ENCODE measurements around the gene FMO5.
A peak's percentile ranks its signal among the peaks of the same experiment; 100 is the strongest.
"Not testable (repeated sequence)": the region's sequence is repeated elsewhere in the genome, so short reads cannot be mapped to it uniquely, and the experiment has no call there.

Gene FMO5

DNA sequence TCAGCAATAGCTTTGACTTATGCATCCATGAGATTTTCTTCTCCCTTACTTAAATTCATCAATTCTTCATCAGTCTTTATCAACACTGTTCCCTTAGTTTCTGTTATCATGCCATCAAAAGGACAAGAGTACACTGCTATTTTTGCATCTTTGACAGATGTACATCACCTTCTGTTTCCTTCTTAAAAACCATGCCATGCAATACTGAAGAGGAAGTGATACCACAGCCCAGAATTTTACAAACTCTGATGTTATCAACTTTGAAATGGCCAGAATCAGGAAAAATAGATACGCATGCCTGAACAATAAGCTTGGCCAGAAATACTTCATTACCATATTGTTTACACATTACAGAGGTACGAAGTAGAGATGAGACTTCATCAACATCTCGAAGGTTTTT is 21.1 kb downstream of the FMO5 start:
- DNase-seq = peak in 1 of 2 experiments; percentile 9

GRCh38 chr1:147202576-147202975 is 22.6 kb downstream of the FMO5 start:
- no peak for DNase-seq

DNA sequence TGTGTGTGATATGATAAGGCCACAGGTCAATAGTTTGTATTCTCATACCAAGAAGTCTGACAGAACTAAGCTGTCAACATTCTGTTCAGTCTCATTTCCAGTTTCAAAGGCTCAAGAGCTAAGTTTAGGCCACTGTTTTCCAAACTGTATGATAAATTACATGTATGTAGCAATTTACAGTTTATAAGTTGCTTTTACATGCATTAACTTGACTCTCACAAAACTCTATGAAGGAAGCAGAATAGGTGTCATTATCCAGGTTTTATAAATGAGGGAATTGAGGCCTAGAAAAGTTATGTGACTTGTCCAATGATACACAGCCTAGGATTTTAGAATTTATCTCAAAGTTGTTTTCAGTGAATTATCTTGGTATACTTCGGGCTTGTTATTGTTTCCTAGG is 23.4 kb downstream of the FMO5 start:
- DNase-seq = no peak

- DNase-seq = no peak
Measured at GRCh38 chr1:147201276-147201675, 23.9 kb downstream of the FMO5 start.

- not testable (repeated sequence) for DNase-seq
Measured at GRCh38 chr1:147197324-147197723, 27.8 kb downstream of the FMO5 start.

GRCh38 chr1:147189514-147189913 is 35.6 kb downstream of the FMO5 start:
- no peak for DNase-seq

- no peak for DNase-seq
Measured at GRCh38 chr1:147185432-147185831, 39.7 kb downstream of the FMO5 start.

GRCh38 chr1:147177611-147178380 is 47.3 kb downstream of the FMO5 start:
- no peak for DNase-seq

DNA sequence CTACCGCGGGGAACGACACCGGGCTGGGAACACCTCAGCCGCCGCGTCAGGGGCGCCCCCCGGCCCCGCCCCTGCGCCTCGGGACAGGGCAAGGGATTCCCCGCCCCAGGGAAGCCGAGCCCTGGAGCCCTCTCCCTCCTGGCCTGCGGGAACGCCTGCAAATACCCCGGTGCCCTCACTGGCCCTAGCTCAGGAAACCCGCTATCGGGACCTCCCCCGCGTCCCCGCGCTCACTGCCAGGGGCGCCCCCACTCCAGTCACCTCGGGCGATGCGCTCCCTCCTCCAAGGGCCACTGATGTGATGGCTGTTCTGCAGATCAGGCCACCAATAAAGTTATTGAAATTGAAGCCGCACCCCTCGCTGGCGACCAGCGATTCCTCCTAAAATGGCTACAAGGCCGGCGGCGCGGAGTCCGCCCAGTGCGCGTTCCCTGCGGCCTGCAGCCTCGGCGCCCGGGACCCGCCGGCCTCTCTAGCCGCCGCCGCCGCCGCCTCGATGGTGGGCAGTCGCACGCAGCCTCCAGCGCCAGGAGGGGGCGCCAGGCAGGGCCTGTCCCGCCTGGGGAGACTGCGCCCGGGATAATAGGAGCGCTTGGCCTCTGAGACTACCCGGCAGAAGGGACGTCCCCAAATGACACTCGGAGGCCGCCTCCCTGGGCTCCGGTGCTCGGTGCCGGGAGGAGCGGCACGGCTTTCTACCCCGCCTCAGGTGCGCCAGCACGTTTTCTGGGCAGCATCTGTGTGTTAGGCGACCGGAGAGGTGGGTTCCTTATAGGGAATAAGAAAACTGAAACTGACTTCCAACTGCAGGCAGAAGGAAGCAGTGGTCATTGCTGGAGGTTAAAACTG is 52.7 kb downstream of the FMO5 start, which contains the start of gene PRKAB2:
PRKAB2 (minus strand) TSS at position 303 of the 849 bp plus-strand sequence. CDS start 326 bp downstream, outside the sequence.
- peak; percentile 86 to 88 for DNase-seq

DNA sequence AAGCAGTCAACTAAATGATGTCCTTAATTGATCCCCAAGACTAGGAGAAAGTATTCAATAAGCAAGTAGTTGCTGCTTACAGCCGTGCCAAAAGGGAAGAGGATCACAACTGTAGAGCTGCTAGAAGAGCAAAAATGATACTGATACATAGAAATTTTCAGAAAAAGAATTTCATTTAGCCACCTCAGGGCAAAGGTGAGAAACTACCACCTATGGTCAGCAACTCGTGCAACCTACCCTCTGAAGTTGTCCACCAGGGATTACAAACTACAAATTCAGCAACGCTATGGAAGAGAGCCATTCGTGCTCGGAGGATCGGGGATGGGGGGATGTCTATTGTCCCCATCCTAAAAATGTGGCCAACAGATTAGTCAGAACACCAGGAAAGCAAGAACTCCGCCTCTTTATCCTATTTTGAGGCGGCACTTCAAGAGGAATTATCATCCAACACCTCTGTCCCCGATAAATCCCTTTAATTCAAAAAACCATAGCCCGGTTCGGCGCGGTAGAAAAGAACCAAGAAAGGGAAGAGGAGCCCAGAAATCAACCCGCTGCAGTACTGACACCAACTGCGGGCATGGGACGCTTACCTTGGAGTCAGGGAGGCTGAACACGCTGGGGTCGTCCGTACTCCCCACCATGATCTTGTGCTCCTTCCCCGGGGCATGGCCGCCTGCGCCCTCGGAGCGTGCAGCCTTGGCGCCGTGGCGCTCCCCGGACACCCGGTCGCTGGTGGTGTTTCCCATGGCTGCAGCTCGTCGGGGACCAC is 53.6 kb downstream of the FMO5 start:
- no peak for DNase-seq

- no peak for DNase-seq
Measured at GRCh38 chr1:147169840-147170674, 55.1 kb downstream of the FMO5 start.

DNA sequence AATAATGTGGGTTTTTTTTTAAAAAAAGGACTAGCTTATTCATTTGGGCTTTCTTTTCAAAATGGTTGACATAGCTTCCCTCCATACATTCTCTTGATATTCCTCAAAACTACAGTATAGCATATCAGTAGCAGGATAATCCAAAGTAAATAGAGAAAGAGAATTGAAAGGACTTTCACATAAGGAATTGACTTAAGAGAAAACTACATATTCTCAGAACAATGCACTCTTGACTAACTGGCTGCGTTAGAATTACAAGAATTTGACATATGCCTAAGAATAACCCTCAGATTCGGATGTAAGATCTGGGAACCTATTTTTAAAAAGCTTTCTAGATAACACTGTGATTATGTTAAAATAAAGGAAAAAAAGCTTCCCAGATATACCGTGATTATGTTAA is 56.0 kb downstream of the FMO5 start:
- no peak for DNase-seq

DNA sequence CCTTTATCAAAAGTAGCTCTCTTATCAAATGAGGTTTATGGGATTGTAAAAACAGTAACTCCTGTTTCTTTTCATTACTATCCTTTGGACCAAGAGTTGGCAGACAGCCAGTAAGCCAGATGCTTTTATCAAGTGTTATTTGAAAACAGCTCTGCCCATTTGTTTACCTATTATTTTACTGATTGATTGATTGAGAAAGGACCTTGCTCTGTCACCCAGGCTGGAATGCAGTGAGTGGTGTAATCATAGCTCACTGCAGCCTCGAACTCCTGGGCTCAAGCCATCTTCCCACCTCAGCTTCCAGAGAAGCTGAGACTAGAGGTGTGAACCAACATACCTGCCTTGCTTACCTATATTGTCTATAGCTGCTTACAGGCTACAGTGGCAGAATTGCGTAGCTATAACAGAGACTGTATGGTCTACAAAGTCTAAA is 56.5 kb downstream of the FMO5 start:
- DNase-seq = no peak

DNA sequence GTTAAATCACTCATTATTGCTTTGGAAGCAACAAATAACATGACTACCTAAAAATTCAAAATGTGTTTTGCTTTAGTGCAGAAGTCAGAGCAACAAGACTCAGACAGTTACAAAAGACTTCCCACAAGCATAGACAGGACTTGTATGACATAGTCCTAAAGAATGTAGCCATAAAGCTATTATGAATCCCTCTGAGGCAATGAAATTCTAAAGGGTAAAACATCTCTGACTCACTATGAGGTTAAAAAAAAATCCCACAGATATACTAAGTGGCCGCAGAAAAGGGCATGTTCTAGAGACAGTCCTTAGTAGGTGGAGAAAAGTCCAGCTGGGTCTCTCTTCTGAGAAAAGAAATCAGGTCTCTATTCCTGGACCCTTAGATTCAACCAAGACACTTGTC is 57.8 kb downstream of the FMO5 start:
- DNase-seq = no peak

GRCh38 chr1:147163019-147163418 is 62.1 kb downstream of the FMO5 start:
- DNase-seq = no peak

DNA sequence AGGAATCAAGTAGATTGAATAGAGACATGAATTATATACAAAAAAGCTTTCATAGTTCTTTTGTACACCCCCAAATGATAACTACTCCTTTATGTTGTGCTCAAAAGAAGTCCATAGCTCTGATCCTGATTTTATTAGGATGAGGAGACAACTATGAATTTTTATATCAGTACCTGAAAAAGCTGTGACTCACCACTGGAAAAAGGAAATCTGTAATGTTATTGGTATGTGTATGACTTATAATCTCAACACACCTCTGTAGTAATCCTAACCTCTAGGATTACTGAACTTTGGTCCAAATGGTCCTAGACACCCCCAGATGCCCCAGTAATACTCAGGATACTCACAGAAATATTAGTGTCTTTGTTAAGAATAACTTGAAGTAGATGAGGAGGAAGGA is 63.0 kb downstream of the FMO5 start:
- no peak for DNase-seq

- not testable (repeated sequence) for DNase-seq
Measured at GRCh38 chr1:147157116-147157515, 68.0 kb downstream of the FMO5 start.

- no peak for DNase-seq
Measured at GRCh38 chr1:147156642-147157041, 68.5 kb downstream of the FMO5 start.

DNA sequence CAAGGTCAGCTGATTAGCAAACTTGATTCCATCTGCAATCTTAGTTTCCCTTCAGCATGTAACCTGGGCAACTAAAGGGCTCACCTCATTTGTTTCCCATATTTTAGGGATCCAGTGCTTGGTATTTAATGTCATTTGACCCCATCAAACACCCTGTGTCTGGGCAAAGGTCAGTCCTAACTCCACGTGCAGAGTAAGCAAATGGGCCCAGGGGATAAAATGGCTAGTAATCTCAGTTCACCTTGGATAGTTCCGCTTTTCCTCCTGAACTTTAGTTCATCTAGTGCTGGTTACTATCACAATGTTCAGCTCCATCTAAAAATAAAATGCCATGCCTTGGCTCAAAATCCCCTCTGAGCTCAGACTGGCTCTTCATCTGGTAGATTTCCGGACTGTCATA is 72.4 kb downstream of the FMO5 start:
- DNase-seq = no peak

DNA sequence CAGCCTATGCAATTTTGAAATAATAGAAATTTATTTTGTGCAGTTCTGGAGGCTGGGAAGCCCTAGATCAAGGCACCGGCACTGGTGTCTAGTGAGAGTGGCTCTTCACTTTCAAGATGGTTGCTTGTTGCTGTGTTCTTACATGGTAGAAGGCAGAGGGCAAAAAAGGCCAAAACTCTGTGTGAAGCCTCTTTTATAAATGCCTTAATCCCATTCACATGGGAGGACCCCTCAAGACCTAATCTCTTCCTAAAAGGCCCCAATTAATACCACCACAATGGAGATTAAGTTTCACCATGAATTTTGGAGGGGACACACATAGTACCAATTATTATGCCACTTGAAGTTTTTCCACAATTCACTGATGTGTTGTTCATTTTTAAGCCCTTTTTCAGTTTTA is 73.9 kb downstream of the FMO5 start:
- DNase-seq = no peak

- no peak for DNase-seq
Measured at GRCh38 chr1:147142886-147143285, 82.3 kb downstream of the FMO5 start.
